ENCODE measurements around the gene RAP1GAP2. TPM values are rescaled to one million over a fixed set of nuclear protein-coding genes. Genes with fewer than 3 reads are reported as not detected.

RAP1GAP2 gene
- total and polyA plus RNA-seq, 2 of the 8 experiments (the other 6 are each of a cell fraction or from before 2014, with no cell fraction given) = 24.0 to 63.8 TPM

DNA sequence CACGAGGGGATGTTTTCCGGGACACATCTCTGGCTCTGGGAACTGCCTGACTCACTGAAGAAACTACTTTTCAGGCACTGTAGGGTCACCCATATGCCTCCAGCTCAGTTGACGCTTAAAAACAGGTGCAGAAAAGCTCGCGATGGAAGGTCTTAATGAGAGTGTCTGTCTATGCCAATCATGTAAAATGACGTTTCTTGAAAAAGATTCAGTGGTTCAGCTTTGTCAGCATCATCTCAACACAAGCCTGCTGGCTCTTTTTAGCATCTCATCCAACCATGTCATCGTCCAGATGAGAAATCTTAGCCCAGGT is 239.7 kb downstream of the RAP1GAP2 start (continued):
- TF ChIP-seq, protein P1, sequence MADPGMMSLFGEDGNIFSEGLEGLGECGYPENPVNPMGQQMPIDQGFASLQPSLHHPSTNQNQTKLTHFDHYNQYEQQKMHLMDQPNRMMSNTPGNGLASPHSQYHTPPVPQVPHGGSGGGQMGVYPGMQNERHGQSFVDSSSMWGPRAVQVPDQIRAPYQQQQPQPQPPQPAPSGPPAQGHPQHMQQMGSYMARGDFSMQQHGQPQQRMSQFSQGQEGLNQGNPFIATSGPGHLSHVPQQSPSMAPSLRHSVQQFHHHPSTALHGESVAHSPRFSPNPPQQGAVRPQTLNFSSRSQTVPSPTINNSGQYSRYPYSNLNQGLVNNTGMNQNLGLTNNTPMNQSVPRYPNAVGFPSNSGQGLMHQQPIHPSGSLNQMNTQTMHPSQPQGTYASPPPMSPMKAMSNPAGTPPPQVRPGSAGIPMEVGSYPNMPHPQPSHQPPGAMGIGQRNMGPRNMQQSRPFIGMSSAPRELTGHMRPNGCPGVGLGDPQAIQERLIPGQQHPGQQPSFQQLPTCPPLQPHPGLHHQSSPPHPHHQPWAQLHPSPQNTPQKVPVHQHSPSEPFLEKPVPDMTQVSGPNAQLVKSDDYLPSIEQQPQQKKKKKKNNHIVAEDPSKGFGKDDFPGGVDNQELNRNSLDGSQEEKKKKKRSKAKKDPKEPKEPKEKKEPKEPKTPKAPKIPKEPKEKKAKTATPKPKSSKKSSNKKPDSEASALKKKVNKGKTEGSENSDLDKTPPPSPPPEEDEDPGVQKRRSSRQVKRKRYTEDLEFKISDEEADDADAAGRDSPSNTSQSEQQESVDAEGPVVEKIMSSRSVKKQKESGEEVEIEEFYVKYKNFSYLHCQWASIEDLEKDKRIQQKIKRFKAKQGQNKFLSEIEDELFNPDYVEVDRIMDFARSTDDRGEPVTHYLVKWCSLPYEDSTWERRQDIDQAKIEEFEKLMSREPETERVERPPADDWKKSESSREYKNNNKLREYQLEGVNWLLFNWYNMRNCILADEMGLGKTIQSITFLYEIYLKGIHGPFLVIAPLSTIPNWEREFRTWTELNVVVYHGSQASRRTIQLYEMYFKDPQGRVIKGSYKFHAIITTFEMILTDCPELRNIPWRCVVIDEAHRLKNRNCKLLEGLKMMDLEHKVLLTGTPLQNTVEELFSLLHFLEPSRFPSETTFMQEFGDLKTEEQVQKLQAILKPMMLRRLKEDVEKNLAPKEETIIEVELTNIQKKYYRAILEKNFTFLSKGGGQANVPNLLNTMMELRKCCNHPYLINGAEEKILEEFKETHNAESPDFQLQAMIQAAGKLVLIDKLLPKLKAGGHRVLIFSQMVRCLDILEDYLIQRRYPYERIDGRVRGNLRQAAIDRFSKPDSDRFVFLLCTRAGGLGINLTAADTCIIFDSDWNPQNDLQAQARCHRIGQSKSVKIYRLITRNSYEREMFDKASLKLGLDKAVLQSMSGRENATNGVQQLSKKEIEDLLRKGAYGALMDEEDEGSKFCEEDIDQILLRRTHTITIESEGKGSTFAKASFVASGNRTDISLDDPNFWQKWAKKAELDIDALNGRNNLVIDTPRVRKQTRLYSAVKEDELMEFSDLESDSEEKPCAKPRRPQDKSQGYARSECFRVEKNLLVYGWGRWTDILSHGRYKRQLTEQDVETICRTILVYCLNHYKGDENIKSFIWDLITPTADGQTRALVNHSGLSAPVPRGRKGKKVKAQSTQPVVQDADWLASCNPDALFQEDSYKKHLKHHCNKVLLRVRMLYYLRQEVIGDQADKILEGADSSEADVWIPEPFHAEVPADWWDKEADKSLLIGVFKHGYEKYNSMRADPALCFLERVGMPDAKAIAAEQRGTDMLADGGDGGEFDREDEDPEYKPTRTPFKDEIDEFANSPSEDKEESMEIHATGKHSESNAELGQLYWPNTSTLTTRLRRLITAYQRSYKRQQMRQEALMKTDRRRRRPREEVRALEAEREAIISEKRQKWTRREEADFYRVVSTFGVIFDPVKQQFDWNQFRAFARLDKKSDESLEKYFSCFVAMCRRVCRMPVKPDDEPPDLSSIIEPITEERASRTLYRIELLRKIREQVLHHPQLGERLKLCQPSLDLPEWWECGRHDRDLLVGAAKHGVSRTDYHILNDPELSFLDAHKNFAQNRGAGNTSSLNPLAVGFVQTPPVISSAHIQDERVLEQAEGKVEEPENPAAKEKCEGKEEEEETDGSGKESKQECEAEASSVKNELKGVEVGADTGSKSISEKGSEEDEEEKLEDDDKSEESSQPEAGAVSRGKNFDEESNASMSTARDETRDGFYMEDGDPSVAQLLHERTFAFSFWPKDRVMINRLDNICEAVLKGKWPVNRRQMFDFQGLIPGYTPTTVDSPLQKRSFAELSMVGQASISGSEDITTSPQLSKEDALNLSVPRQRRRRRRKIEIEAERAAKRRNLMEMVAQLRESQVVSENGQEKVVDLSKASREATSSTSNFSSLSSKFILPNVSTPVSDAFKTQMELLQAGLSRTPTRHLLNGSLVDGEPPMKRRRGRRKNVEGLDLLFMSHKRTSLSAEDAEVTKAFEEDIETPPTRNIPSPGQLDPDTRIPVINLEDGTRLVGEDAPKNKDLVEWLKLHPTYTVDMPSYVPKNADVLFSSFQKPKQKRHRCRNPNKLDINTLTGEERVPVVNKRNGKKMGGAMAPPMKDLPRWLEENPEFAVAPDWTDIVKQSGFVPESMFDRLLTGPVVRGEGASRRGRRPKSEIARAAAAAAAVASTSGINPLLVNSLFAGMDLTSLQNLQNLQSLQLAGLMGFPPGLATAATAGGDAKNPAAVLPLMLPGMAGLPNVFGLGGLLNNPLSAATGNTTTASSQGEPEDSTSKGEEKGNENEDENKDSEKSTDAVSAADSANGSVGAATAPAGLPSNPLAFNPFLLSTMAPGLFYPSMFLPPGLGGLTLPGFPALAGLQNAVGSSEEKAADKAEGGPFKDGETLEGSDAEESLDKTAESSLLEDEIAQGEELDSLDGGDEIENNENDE (IDR thresholded peaks at IDR 0.05; ENCODE audit: insufficient replicate concordance, low read length) = no peak
- TF ChIP-seq SP4 (IDR thresholded peaks at IDR 0.05; ENCODE audit: low read length) (no peak), GTF2F1 (IDR thresholded peaks at IDR 0.05; ENCODE audit: borderline replicate concordance, low read depth, low read length) (no peak), EZH2 (IDR thresholded peaks at IDR 0.05; ENCODE audit: low read depth, low read length, severe bottlenecking) (no peak), CBX5 (IDR thresholded peaks at IDR 0.05; ENCODE audit: low read depth, low read length) (no peak), ZNF274 (IDR thresholded peaks at IDR 0.05; ENCODE audit: borderline replicate concordance, extremely low read depth, low read length) (no peak), BCL11A (IDR thresholded peaks at IDR 0.05; ENCODE audit: low read depth in 2 of 2, low read length in 2 of 2) (no peak), POU5F1 (IDR thresholded peaks at IDR 0.05; ENCODE audit: low read depth, low read length) (no peak), SRF (IDR thresholded peaks at IDR 0.05; ENCODE audit: low read depth, low read length) (no peak), KDM4A (IDR thresholded peaks at IDR 0.05; ENCODE audit: low read depth, low read length, severe bottlenecking) (no peak)
